H1 (cell line): ENCODE data around the gene NT5C3B. TPM values are rescaled to one million over a fixed set of nuclear protein-coding genes. Genes with fewer than 3 reads are reported as not detected.

Source experiments
- CTCF ChIA-PET: fragments of 300-600 bp; sonication (Branson Sonifier 250); formaldehyde crosslinking; loops from one replicate; lab custom pipeline; 2021; ENCODE audit not compliant: partially characterized antibody; lab: Charles Lee
- POLR2A ChIA-PET: fragments of 300-600 bp; sonication (Branson Sonifier 250); formaldehyde crosslinking; loops from one replicate; lab custom pipeline; 2021; ENCODE audit warnings: inconsistent platforms; ENCODE audit not compliant: partially characterized antibody; lab: Charles Lee
- DNase-seq, 2 experiments: peaks; one replicate each; pipeline versions ENCODE4 v3.0.0 to v3.0.0-alpha.2; 2010 to 2022; ENCODE audit warnings: low spot score in 2 of 2, low read depth in 1 of 2, mixed read lengths in 1 of 2
- FAIRE-seq: peaks from 2 replicates; lab custom pipeline; 2011; peaks lifted over from hg19 to GRCh38; lab: Jason Lieb, UNC
- H2AFZ ChIP-seq: 2 replicates; pipeline ENCODE4 v1.8.1; 2012; ENCODE audit warnings: low read length, inconsistent platforms
- H2AK5ac ChIP-seq: 2 replicates; pipeline ENCODE4 v1.6.1; 2013; ENCODE audit warnings: low read depth, low read length
- H2BK120ac ChIP-seq: replicated peaks from 2 replicates; pipeline ENCODE3; 2013; ENCODE audit warnings: low read depth, low read length, inconsistent platforms
- H2BK12ac ChIP-seq: 2 replicates; pipeline ENCODE4 v1.6.1; 2013; ENCODE audit warnings: low read depth, low read length
- H2BK15ac ChIP-seq: 2 replicates; pipeline ENCODE4 v1.6.1; 2013; ENCODE audit warnings: low read length
- H2BK20ac ChIP-seq: 2 replicates; pipeline ENCODE4 v1.6.1; 2013; ENCODE audit warnings: low read length
- H2BK5ac ChIP-seq: 2 replicates; pipeline ENCODE4 v1.6.1; 2013; ENCODE audit warnings: low read depth, low read length
- H3K14ac ChIP-seq: 2 replicates; pipeline ENCODE4 v1.6.1; 2013; ENCODE audit warnings: inconsistent platforms; ENCODE audit not compliant: insufficient read length
- H3K18ac ChIP-seq: 2 replicates; pipeline ENCODE4 v1.6.1; 2013; ENCODE audit warnings: low read length; ENCODE audit errors: extremely low read depth
- H3K23ac ChIP-seq: 2 replicates; pipeline ENCODE4 v1.6.1; 2013; ENCODE audit warnings: inconsistent platforms; ENCODE audit not compliant: insufficient read length
- H3K23me2 ChIP-seq: 2 replicates; pipeline ENCODE4 v1.6.1; 2013; ENCODE audit warnings: low read depth, low read length
- H3K27ac ChIP-seq: 2 replicates; pipeline ENCODE4 v1.6.1; 2011; ENCODE audit warnings: low read depth, low read length, inconsistent platforms
- H3K27me3 ChIP-seq, 4 experiments: replicated peaks in 1 of 4; 1 replicate in 1 of 4; 2 replicates in 3 of 4; pipeline versions ENCODE4 v1.6.1 to v1.8.1; 2011 to 2013; ENCODE audit warnings: low read length in 3 of 4, mild to moderate bottlenecking in 3 of 4, inconsistent platforms in 2 of 4, mixed read lengths in 2 of 4, moderate library complexity in 1 of 4; ENCODE audit not compliant: control insufficient read depth in 3 of 4, insufficient read depth in 3 of 4; ENCODE audit errors: extremely low read depth in 1 of 4
- H3K36me3 ChIP-seq, 4 experiments: 2 replicates each; pipeline versions ENCODE4 v1.6.1 to v1.8.1; 2011 to 2013; ENCODE audit warnings: mild to moderate bottlenecking in 4 of 4, low read length in 3 of 4, moderate library complexity in 2 of 4, control low read depth in 1 of 4, inconsistent platforms in 1 of 4; ENCODE audit not compliant: insufficient read depth in 4 of 4, control insufficient read depth in 2 of 4
- H3K4ac ChIP-seq: replicated peaks from 2 replicates; pipeline ENCODE3; 2013; ENCODE audit warnings: low read length, low read depth, mixed read lengths, inconsistent platforms; ENCODE audit not compliant: insufficient read length
- H3K4me1 ChIP-seq, 4 experiments: replicated peaks in 1 of 4; 1 replicate in 1 of 4; 2 replicates in 3 of 4; pipeline versions ENCODE4 v1.6.1 to v1.8.1; 2011 to 2013; ENCODE audit warnings: low read length in 3 of 4, inconsistent platforms in 2 of 4, mixed read lengths in 1 of 4; ENCODE audit not compliant: insufficient read depth in 4 of 4, control insufficient read depth in 3 of 4
- H3K4me2 ChIP-seq, 2 experiments: 2 replicates each; pipeline versions ENCODE4 v1.6.1 to v1.8.1; 2011 to 2013; ENCODE audit warnings: low read depth in 2 of 2, low read length in 2 of 2, control low read depth in 1 of 2, inconsistent platforms in 1 of 2, mild to moderate bottlenecking in 1 of 2; ENCODE audit not compliant: insufficient read depth in 1 of 2
- H3K4me3 ChIP-seq, 4 experiments: fragments of 200-600, 300-600 bp in 1 of 4; sonication (generic), shearing (Covaris generic), sonication (Bioruptor Twin) in 1 of 4; 2 replicates each; pipeline versions ENCODE4 v1.5.1 to v1.8.1; 2011 to 2016; ENCODE audit warnings: low read length in 4 of 4, low read depth in 3 of 4, control low read depth in 2 of 4, inconsistent platforms in 2 of 4, mild to moderate bottlenecking in 2 of 4, mixed read lengths in 1 of 4, moderate library complexity in 1 of 4; ENCODE audit not compliant: insufficient read depth in 2 of 4; ENCODE audit errors: extremely low read depth in 1 of 4
- H3K56ac ChIP-seq: replicated peaks from 2 replicates; pipeline ENCODE3; 2013; ENCODE audit warnings: low read depth, mild to moderate bottlenecking, mixed read lengths, low read length, inconsistent platforms; ENCODE audit not compliant: insufficient read length
- H3K79me1 ChIP-seq: 2 replicates; pipeline ENCODE4 v1.6.1; 2013; ENCODE audit warnings: low read depth, low read length, control low read depth
- H3K79me2 ChIP-seq, 2 experiments: 2 replicates each; pipeline versions ENCODE4 v1.6.1 to v1.8.1; 2012 to 2013; ENCODE audit warnings: low read length in 2 of 2, mild to moderate bottlenecking in 2 of 2, inconsistent platforms in 1 of 2; ENCODE audit not compliant: insufficient read depth in 2 of 2, control insufficient read depth in 1 of 2
- H3K9ac ChIP-seq, 4 experiments: replicated peaks in 1 of 4; 1 replicate in 1 of 4; 2 replicates in 3 of 4; pipeline versions ENCODE4 v1.6.1 to v1.8.1; 2011 to 2013; ENCODE audit warnings: low read depth in 3 of 4, low read length in 3 of 4, control low read depth in 2 of 4, mild to moderate bottlenecking in 2 of 4, moderate library complexity in 2 of 4, inconsistent platforms in 1 of 4; ENCODE audit errors: extremely low read depth in 1 of 4
- H3K9me3 ChIP-seq, 2 experiments: 2 replicates each; pipeline versions ENCODE4 v1.6.1 to v1.8.1; 2012 to 2013; ENCODE audit warnings: mild to moderate bottlenecking in 2 of 2, moderate library complexity in 2 of 2, control low read depth in 1 of 2, inconsistent platforms in 1 of 2, low read depth in 1 of 2, low read length in 1 of 2, mixed read lengths in 1 of 2; ENCODE audit not compliant: insufficient read depth in 2 of 2
- H4K20me1 ChIP-seq, 2 experiments: replicated peaks in 1 of 2; 2 replicates each; pipeline versions ENCODE3 to v1.8.1; 2011 to 2013; ENCODE audit warnings: inconsistent platforms in 2 of 2, low read length in 2 of 2, mild to moderate bottlenecking in 1 of 2; ENCODE audit not compliant: insufficient read depth in 2 of 2, control insufficient read depth in 1 of 2
- H4K5ac ChIP-seq: 2 replicates; pipeline ENCODE4 v1.6.1; 2013; ENCODE audit warnings: low read length, low read depth, mixed read lengths, inconsistent platforms; ENCODE audit not compliant: insufficient read length
- H4K8ac ChIP-seq: 2 replicates; pipeline ENCODE4 v1.8.0; 2013; ENCODE audit warnings: mild to moderate bottlenecking, moderate library complexity, low read length, inconsistent platforms; ENCODE audit not compliant: insufficient read depth; ENCODE audit errors: extremely low read depth
- H4K91ac ChIP-seq: replicated peaks from 2 replicates; pipeline ENCODE3; 2013; ENCODE audit warnings: low read length, mixed read lengths, inconsistent platforms; ENCODE audit not compliant: insufficient read length
- TEAD4 ChIP-seq: IDR thresholded peaks from 2 replicates; pipeline ENCODE4 v1.6.1; 2012; ENCODE audit warnings: low read depth, low read length, inconsistent platforms, mixed read lengths
- YY1 ChIP-seq: IDR thresholded peaks from 2 replicates; pipeline ENCODE4 v1.6.1; 2011; ENCODE audit warnings: low read depth, mild to moderate bottlenecking, low read length
- WGBS, 2 experiments: shearing (Covaris generic) in 1 of 2; methylation state at CpG; one replicate each; pipeline versions ENCODE4 v1.1.6 to v1.1.7; 2013 to 2015; ENCODE audit warnings: low lambda C conversion rate in 2 of 2, mixed read lengths in 2 of 2, inconsistent platforms in 1 of 2, low coverage in 1 of 2, missing lambda C conversion rate in 1 of 2; ENCODE audit not compliant: insufficient replicate concordance in 2 of 2, insufficient coverage in 1 of 2, insufficient read length in 1 of 2; ENCODE audit errors: extremely low coverage in 1 of 2, missing lambda C conversion rate in 1 of 2; 5-methylcytosine and 5-hydroxymethylcytosine counted together
- polyA plus RNA-seq, 7 experiments: library from polyadenylated mRNA; depleted of rRNA in 3 of 7; stranded (reverse) in 5 of 7; unstranded in 2 of 7; fragments of >200 nt in 5 of 7; fragments of 200-250 nt in 2 of 7; gene quantifications; 1 replicate in 5 of 7; 2 replicates in 1 of 7; 4 replicates in 1 of 7; pipeline versions ENCODE4 v1.2.1 to v1.2.3, GENCODE V29; 2011 to 2013; ENCODE audit warnings: missing spikeins in 2 of 7, mixed read lengths in 2 of 7
- total RNA-seq: library from RNA; stranded (reverse); fragmentation: NEBNext Ultra II Directional; extraction: Animal tissue kit (Norgen Biotek cat#: 25700); gene quantifications from 2 replicates; pipeline ENCODE4 v1.2.1, GENCODE V29; 2021

Gene NT5C3B
- total and polyA plus RNA-seq, 2 of the 8 experiments (the other 6 are each of a cell fraction or from before 2014, with no cell fraction given): 68.7 to 94.5 TPM

DNA sequence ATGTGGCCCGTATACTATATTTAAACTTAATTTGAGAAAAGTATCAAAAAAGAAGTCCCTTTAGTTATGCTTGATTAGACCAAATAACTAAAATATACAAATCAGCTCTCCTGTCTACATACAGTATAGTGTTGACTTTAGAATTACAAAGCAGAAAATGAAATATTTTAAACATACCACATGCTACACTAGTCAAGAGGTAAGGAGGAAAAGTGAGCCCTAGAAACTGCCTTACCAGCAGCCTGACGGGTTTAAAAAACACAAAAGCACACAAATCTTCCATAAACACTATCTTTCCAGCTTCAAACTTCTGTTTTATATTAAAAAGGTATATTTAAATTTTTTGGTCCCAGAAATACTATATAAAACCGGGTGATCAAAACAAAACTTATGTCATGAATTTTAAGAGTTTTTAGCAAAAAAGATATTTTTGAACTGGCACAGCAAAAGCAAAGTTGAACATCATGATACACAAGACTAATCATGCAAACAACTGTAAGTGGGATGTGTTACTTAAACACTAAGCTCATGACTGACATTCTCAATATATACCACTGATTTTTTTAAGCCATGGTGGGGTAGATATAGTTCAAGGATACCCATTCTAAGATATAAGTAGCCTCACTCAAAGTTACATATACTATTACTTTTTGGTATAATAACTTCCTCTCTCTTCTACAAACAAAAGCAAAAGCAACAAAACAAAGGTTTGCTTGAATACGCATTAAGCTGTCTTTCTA, 13.4 kb upstream of the NT5C3B start:
- H3K27me3 ChIP-seq: no peaks in the 10 kb centered on the region
- H3K4me1 ChIP-seq: no peaks in the 10 kb centered on the region
- H3K9me3 ChIP-seq: no peaks in the 10 kb centered on the region
- no peak overlapping the region for H3K18ac ChIP-seq
- H3K14ac ChIP-seq: no peak overlapping the region
- TF ChIP-seq TEAD4 (no peak), YY1 (no peak)
- TF ChIP-seq, all 59 proteins: peak for 0
- Histone ChIP-seq H2AFZ (no peak overlapping the region), H3K36me3 (peaks cover 8 to 16% (median 11%) of the 10 kb centered on the region in 4 experiments; a peak in 7 of 8 replicates), H3K23me2 (no peaks in the 10 kb centered on the region), H3K56ac (no peak overlapping the region), H2BK120ac (no peak overlapping the region), H3K79me1 (peaks cover 5% of the 10 kb centered on the region), H4K5ac (no peak overlapping the region), H3K4ac (no peak overlapping the region), H4K8ac (no peak overlapping the region), H3K27ac (no peak overlapping the region), H2BK5ac (no peak overlapping the region), H2BK15ac (no peak overlapping the region), H3K23ac (no peak overlapping the region), H2BK20ac (no peak overlapping the region), H4K91ac (no peak overlapping the region), H4K20me1 (peaks cover 0 to 3% of the 10 kb centered on the region in 2 experiments), H3K4me3 (no peak overlapping the region), H3K79me2 (peaks cover 0 to 42% of the 10 kb centered on the region in 2 experiments; a peak in 2 of 4 replicates), H2BK12ac (no peak overlapping the region), H3K9ac (no peak overlapping the region), H3K4me2 (no peak overlapping the region), H2AK5ac (no peak overlapping the region)
- ChIA-PET POLR2A (interaction anchor here (0.8 to 1.4 kb wide), 3 partner anchors 14 to 33 kb away, joined by 3 to 6 read pairs (median 3); partner anchors contain the start of gene KLHL11), CTCF (interaction anchor here (1.1 to 2.4 kb wide), 4 partner anchors 37 to 373 kb away, joined by 3 to 6 read pairs (median 4); partner anchors contain the start of gene FKBP10)
- FAIRE-seq (no peak), DNase-seq (no peak)
- 94% methylated on average over 4 of the region's 4 CpGs; no CpG with 5 or more reads in 1 of the 2 experiments for WGBS, 2 experiments
